ENCODE results near the gene SUSD4.

DNA sequence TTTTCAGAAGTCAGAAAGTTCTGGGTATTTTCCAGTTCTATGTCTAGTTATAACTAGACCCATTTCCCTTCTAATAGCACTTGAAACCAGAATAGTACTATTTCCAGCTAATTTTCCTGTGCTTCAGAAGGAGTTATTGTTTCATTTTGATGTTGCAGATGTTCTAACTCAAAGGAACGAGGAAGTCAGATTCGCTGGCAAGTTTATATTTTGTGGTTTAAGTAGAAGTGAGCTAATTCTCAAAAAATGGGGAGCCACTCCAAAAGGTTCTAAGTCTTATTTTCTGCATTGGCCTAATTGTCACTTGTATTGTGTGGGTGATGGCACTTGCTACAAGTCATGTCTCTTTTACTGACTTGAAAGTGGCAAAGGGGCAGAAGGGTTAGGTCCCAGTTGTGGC is 47.3 kb upstream of the SUSD4 start:
- TF ChIP-seq, protein P1, sequence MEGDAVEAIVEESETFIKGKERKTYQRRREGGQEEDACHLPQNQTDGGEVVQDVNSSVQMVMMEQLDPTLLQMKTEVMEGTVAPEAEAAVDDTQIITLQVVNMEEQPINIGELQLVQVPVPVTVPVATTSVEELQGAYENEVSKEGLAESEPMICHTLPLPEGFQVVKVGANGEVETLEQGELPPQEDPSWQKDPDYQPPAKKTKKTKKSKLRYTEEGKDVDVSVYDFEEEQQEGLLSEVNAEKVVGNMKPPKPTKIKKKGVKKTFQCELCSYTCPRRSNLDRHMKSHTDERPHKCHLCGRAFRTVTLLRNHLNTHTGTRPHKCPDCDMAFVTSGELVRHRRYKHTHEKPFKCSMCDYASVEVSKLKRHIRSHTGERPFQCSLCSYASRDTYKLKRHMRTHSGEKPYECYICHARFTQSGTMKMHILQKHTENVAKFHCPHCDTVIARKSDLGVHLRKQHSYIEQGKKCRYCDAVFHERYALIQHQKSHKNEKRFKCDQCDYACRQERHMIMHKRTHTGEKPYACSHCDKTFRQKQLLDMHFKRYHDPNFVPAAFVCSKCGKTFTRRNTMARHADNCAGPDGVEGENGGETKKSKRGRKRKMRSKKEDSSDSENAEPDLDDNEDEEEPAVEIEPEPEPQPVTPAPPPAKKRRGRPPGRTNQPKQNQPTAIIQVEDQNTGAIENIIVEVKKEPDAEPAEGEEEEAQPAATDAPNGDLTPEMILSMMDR (IDR thresholded peaks at IDR 0.05) = no peak
- TF ChIP-seq POLR2A (IDR thresholded peaks at IDR 0.05) = no peak

Data from prostate gland (tissue), 2 donors.